ENCODE data around the gene CCKAR.

CCKAR gene

DNA sequence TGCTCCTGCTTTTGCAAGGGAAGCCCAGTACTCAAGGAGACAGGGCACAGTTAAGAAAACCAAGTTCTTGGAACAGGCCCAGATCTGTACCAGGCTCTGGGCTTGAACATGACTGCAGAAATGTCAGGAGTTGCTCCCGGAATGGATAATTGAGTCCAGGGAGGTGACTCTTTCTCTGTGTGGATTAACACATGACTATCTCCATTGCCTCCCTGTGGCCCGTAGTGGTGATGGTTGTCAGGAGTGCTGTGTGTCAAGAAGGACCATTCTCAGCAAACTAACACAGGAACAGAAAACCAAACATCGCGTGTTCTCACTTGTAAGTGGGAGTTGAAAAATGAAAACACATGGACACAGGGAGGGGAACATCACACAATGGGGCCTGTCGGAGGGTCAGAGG, 39.9 kb downstream of the CCKAR start:
- 0 out of 2 replicates have a peak, but pooled peaks cover 5% of the 10 kb centered on the region for H3K4me1 ChIP-seq

GRCh38 chr4:26447378-26447777, 42.9 kb downstream of the CCKAR start:
- 0 out of 2 replicates have a peak, but pooled peaks cover 3% of the 10 kb centered on the region for H3K4me1 ChIP-seq
- no peaks in the 10 kb centered on the region for H3K27me3 ChIP-seq
- H3K4me2 ChIP-seq, result no peak overlapping the region
- TF ChIP-seq Cebpa-rat (IDR thresholded peaks at IDR 0.05), result no peak
- no peak overlapping the region for H3K27ac ChIP-seq
- H4K20me1 ChIP-seq, result no peaks in the 10 kb centered on the region
- no peak overlapping the region for H3K4me3 ChIP-seq
- H3K9me3 ChIP-seq, result 0 out of 2 replicates have a peak, but pooled peaks cover 5% of the 10 kb centered on the region
- H3K36me3 ChIP-seq, result peaks cover 2% of the 10 kb centered on the region; the same call in 1 of the 2 replicates
- H3K9ac ChIP-seq, result no peak overlapping the region

More for the DNA sequence above, 39.9 kb downstream of the CCKAR start:
- peaks cover 10% of the 10 kb centered on the region for H3K9me3 ChIP-seq
- no peak overlapping the region for H3K27ac ChIP-seq
- no peak overlapping the region for H3K9ac ChIP-seq
- TF ChIP-seq Cebpa-rat (IDR thresholded peaks at IDR 0.05), result no peak
- no peaks in the 10 kb centered on the region for H3K36me3 ChIP-seq
- H3K4me3 ChIP-seq, result no peak overlapping the region
- no peaks in the 10 kb centered on the region for H4K20me1 ChIP-seq
- H3K4me2 ChIP-seq, result no peak overlapping the region
- H3K27me3 ChIP-seq, result no peaks in the 10 kb centered on the region

GRCh38 chr4:26441771-26442170, 48.5 kb downstream of the CCKAR start:
- H3K4me3 ChIP-seq, result no peak overlapping the region
- peaks cover 34% of the 10 kb centered on the region for H3K36me3 ChIP-seq
- no peak overlapping the region for H3K9ac ChIP-seq
- no peaks in the 10 kb centered on the region for H4K20me1 ChIP-seq
- H3K27ac ChIP-seq, result no peak overlapping the region
- no peaks in the 10 kb centered on the region for H3K27me3 ChIP-seq
- 0 out of 2 replicates have a peak, but pooled peaks cover 8% of the 10 kb centered on the region for H3K9me3 ChIP-seq
- H3K4me1 ChIP-seq, result no peaks in the 10 kb centered on the region
- TF ChIP-seq Cebpa-rat (IDR thresholded peaks at IDR 0.05), result no peak
- no peak overlapping the region for H3K4me2 ChIP-seq

DNA sequence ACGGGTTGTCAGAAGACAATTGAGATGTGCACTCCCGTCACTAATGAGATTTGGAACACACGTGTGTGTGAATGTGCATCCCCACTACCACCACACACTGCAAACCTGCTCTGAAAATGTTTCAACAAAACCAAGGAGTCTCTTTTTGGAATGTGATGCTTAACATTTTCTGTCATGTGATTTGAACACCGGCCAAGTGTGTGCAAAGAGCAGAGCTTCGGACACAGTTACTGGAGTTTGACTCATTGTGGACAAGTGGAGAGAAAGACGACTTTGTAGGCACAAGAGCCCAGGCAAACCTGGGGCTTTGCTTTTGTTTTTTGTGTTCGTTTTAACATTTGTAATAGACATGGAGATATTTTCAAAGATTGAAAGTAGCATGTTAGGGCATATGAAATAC, 49.2 kb downstream of the CCKAR start:
- H3K9ac ChIP-seq, result no peak overlapping the region

DNA sequence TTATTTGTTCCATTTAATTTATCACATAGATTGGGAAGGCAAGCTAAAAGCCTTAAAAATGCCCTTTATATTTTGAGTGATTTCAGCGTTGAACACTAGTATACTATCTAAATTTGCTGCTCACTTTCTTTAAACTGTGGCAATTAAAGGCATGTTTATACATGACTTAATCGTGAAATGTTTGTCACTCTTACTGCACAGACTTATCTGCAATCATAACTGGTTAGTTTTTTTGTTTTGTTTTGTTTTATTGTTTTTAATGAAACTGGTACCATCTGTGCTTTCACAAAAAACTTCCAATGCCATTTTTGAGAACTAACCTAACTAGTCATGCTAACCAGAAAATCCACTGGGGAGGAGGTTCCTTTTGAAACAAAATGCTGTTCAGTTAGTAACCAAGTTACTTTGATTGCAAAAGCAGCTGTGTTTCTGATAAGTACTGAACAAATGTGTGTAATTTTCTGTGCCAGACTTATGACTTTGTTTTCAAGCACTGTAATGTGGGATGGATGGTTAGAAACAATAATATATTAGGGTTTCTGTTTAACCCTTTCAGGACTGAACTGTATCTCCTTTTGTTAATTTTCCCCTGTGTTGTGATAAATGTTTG, 56.1 kb downstream of the CCKAR start:
- no peak for TF ChIP-seq Cebpa-rat (IDR thresholded peaks at IDR 0.05)
- no peaks in the 10 kb centered on the region for H3K27me3 ChIP-seq
- H3K9ac ChIP-seq, result no peak overlapping the region
- H3K36me3 ChIP-seq, result peaks cover 92% of the 10 kb centered on the region
- H3K9me3 ChIP-seq, result no peaks in the 10 kb centered on the region
- H4K20me1 ChIP-seq, result no peaks in the 10 kb centered on the region
- no peak overlapping the region for H3K27ac ChIP-seq
- H3K4me3 ChIP-seq, result no peak overlapping the region
- peaks cover 2% of the 10 kb centered on the region; the same call in 1 of the 2 replicates for H3K4me1 ChIP-seq
- no peak overlapping the region for H3K4me2 ChIP-seq

More for the DNA sequence above, 49.2 kb downstream of the CCKAR start:
- Histone ChIP-seq H3K27me3 (no peaks in the 10 kb centered on the region), H3K27ac (no peak overlapping the region), H3K4me2 (no peak overlapping the region), H4K20me1 (no peaks in the 10 kb centered on the region), H3K9me3 (0 out of 2 replicates have a peak, but pooled peaks cover 8% of the 10 kb centered on the region), H3K4me3 (no peak overlapping the region), H3K4me1 (no peaks in the 10 kb centered on the region), H3K36me3 (peaks cover 41% of the 10 kb centered on the region)
- TF ChIP-seq Cebpa-rat (IDR thresholded peaks at IDR 0.05), result no peak

GRCh38 chr4:26433556-26433955, 56.7 kb downstream of the CCKAR start:
- Histone ChIP-seq H3K27me3 (no peaks in the 10 kb centered on the region), H3K4me3 (no peak overlapping the region), H3K4me1 (peaks cover 7% of the 10 kb centered on the region; the same call in 1 of the 2 replicates), H4K20me1 (no peaks in the 10 kb centered on the region), H3K4me2 (no peak overlapping the region), H3K9ac (no peak overlapping the region), H3K36me3 (peaks cover 92% of the 10 kb centered on the region), H3K9me3 (no peaks in the 10 kb centered on the region), H3K27ac (no peak overlapping the region)
- no peak for TF ChIP-seq Cebpa-rat (IDR thresholded peaks at IDR 0.05)

DNA sequence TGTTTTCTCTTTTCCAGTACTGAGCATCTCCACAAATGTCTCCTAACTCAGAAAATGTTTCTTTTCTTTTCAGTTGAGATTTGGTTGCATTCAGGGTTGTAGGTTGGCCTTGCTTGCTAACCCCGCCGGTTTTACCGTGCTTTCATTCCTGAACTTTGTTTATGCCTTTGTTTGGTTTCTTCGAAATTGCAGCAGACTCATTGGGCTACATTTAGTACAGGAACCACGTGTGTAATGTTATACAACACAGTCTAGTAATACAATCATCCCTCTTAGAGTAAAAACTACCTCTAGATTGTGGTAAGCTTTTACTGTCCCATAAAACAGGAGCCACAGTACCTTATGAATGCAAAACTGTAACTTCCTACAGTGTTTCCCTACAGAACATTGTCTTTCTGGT, 57.9 kb downstream of the CCKAR start:
- H3K4me1 ChIP-seq, result peaks cover 19% of the 10 kb centered on the region
- peaks cover 92% of the 10 kb centered on the region for H3K36me3 ChIP-seq
- no peaks in the 10 kb centered on the region for H4K20me1 ChIP-seq

GRCh38 chr4:26431461-26432180, 58.7 kb downstream of the CCKAR start:
- peaks cover 92% of the 10 kb centered on the region for H3K36me3 ChIP-seq
- TF ChIP-seq Cebpa-rat (IDR thresholded peaks at IDR 0.05), result no peak
- peaks cover 19% of the 10 kb centered on the region for H3K4me1 ChIP-seq
- H3K4me2 ChIP-seq, result no peak overlapping the region
- H3K4me3 ChIP-seq, result no peak overlapping the region
- no peaks in the 10 kb centered on the region for H4K20me1 ChIP-seq
- no peaks in the 10 kb centered on the region for H3K27me3 ChIP-seq
- no peaks in the 10 kb centered on the region for H3K9me3 ChIP-seq
- no peak overlapping the region for H3K9ac ChIP-seq
- H3K27ac ChIP-seq, result no peak overlapping the region

More for the DNA sequence above, 57.9 kb downstream of the CCKAR start:
- no peak overlapping the region for H3K4me2 ChIP-seq
- no peak for TF ChIP-seq Cebpa-rat (IDR thresholded peaks at IDR 0.05)
- H3K9ac ChIP-seq, result no peak overlapping the region
- H3K4me3 ChIP-seq, result no peak overlapping the region
- H3K27ac ChIP-seq, result no peak overlapping the region
- no peaks in the 10 kb centered on the region for H3K9me3 ChIP-seq
- H3K27me3 ChIP-seq, result no peaks in the 10 kb centered on the region
